GM19239 (cell line): ENCODE data around the gene PGAP6.
"Not testable (repeated sequence)": the region's sequence is repeated elsewhere in the genome, so short reads cannot be mapped to it uniquely, and the experiment has no call there.

Experiments used
- DNase-seq: peaks from one replicate; pipeline ENCODE4 v3.0.0; 2011; ENCODE audit warnings: low spot score; ENCODE audit not compliant: insufficient read length
- FAIRE-seq: peaks from 2 replicates; lab custom pipeline; 2011; peaks lifted over from hg19 to GRCh38; lab: Jason Lieb, UNC

Gene PGAP6

GRCh38 chr16:369275-369865, 12.4 kb downstream of the PGAP6 start:
- DNase-seq, result no peak
- FAIRE-seq, result no peak

GRCh38 chr16:368388-369158, 13.2 kb downstream of the PGAP6 start:
- no peak for FAIRE-seq
- no peak for DNase-seq

GRCh38 chr16:367333-367903, 14.4 kb downstream of the PGAP6 start:
- FAIRE-seq, result no peak
- no peak for DNase-seq

DNA sequence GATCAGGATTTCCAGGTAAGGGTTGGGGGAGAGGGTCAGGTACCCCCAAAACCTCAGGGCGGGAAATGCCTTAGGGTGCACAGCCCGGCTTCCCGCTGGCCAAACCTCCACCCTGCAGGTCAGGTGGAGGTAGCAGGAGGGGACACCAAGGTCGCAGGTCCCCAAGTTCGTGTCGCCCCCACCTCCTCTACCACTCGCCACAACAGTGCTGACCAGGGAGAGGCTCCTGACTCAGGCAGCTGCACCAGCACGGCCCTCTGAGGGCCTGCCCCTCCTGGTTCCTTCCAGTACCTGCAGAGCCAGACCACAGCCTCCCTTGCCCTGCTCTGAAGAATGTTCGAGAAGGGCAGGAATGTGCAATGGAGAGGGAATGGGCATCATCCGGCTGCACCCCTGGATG, 15.3 kb downstream of the PGAP6 start:
- FAIRE-seq (no peak), DNase-seq (no peak)

- FAIRE-seq (no peak), DNase-seq (no peak)
Measured at GRCh38 chr16:364595-365491, 16.9 kb downstream of the PGAP6 start.

GRCh38 chr16:363766-364490, 17.9 kb downstream of the PGAP6 start:
- no peak for FAIRE-seq
- no peak for DNase-seq

DNA sequence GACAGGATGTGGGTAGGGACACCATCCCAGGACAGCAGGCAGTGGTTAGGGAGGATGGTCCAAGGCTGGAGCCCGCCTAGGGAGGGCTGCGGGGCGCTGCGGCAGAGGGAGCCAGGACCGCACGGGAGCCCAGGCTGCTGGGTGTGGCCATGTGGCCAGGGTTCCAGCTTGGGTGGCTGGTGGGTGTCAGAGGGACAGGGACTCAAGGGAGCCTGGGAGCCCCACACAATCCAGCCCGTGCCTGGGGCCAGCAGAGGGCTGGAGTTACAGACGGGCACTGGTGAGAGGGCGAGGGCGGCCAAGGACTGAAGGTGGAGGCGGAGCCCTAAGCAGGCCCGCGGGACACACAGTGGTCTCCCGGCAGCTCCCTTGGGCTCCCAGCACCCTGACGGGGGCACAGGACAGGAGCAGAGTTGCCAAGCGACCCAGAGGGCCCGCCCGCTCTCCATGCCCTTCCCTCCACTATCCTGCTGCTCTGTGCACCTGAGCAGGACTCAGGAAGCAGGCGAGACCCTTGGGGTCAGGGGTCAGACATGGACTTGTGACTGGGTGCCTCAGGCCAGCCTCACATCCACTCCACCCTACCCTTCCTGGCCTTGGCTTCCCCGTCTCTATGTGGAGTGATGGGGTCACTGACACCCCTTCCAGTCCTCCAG, 18.5 kb downstream of the PGAP6 start:
- no peak for DNase-seq
- no peak for FAIRE-seq

DNA sequence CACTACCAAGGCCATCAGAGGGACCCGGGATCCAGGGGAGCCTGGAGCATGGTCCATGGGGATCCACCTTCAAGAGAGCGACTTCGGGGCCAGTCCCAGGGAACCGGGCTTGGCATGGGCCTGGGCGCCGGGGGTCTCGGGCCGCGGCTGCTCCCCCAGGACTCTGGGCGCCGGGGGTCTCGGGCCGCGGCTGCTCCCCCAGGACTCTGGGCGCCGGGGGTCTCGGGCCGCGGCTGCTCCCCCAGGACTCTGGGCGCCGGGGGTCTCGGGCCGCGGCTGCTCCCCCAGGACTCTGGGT, 19.1 kb downstream of the PGAP6 start:
- FAIRE-seq, DNase-seq: not testable (repeated sequence)

DNA sequence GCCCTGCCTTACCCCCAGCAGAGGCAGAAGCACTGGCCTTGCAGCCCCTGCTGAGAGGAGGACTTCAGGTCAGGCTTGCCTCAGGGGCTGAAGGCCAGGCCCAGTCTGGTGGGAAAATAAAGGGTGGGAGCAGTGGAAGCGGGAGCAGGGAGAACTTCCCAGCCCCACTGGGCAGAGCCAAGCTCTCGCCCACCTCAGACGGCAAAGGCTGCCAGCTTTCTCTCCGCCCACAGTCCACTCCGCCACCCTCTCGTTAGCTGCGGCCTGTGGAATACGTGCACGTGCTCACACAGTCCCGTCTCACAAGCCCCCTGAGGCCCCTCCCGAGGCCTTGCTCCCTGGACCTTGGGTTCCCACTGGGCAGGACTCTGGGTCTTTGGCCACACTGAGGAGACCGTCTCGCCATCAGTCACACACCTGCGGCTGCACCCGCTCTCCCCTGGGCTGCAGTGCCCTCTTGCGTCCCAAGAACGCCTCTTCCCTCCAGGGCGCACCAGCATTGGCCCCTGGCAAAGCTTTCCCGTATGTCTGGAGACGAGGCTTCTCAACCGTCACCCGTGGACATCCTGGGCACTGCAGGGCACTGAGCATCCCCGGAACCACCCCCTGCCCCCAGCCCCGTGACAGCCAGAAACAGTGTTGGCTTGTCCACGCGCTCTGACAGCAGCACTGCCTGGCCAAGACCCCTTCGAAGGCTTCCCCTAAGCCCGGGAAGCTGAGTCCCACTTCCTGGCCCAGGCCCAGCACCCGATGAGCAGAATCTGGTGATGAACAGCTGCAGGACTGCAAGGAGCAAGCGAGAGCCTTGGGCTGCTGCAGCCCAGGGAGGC, 19.7 kb downstream of the PGAP6 start:
- DNase-seq, result peak; percentile 99
- peak; percentile 95 for FAIRE-seq

DNA sequence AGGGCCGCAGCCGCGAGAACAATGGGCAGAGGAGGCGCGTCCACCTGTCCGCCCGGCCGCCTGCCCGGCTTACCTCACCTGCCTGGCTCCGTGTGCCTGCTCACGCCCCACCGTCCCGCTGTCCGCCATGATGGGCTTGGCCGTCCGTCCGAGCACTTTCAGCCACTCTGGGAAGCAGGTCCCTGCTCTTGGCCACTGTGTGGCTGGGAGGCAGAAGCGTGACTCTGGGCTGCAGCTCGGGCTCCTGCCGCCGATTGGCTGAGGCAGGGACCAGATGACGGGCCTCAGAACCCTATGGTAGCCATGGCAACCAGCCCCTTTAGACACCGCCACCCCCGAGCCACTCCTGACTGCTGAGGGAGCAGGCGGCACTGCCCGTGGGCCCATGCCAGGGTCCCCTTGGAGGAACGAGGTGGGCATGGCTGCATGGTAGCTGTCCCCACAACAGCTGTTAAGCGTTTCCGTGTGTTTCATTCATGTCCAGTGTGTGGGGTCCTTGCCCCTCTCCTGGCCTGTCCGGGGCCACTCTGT, 20.4 kb downstream of the PGAP6 start:
- DNase-seq, result no peak
- no peak for FAIRE-seq

DNA sequence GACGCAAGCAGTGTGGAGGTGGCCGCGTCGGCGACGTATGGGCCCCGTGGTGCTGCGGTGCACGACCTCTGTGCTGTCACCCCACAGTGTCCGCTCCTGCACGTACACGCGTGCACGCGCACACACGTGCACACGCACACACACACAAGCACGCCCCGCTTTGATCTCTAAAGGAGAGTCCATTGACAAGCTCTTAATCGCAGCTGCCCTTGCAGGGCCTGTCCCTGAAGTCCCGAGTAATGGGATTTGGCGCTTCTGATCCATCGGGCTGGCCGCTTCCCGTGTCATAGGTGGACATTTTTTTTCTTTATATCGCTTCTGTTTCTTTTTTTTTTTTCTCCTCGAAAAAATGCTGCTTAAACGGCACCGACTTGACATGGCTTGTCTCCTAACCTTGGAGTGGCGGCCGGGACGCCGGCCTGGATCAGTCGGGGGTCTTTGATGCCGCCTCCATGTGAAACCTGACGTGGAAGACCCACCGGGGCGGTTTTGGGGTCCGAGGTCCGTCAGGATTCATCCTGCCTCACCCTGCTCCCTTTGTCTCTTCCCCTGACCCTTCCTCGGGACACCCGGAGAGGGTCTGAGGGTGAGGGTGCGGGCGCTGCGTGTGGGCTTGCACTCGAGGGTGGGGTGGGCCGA, 21.0 kb downstream of the PGAP6 start:
- DNase-seq (no peak), FAIRE-seq (no peak)

GRCh38 chr16:359871-360697, 21.7 kb downstream of the PGAP6 start:
- no peak for DNase-seq
- FAIRE-seq, result no peak

- FAIRE-seq (no peak), DNase-seq (no peak)
Measured at GRCh38 chr16:359067-359763, 22.6 kb downstream of the PGAP6 start.

- no peak for FAIRE-seq
Measured at GRCh38 chr16:356741-357140, 25.0 kb downstream of the PGAP6 start.

GRCh38 chr16:354971-355461, 26.8 kb downstream of the PGAP6 start:
- DNase-seq (no peak), FAIRE-seq (no peak)

More at GRCh38 chr16:356741-357140, 25.0 kb downstream of the PGAP6 start:
- no peak for DNase-seq

DNA sequence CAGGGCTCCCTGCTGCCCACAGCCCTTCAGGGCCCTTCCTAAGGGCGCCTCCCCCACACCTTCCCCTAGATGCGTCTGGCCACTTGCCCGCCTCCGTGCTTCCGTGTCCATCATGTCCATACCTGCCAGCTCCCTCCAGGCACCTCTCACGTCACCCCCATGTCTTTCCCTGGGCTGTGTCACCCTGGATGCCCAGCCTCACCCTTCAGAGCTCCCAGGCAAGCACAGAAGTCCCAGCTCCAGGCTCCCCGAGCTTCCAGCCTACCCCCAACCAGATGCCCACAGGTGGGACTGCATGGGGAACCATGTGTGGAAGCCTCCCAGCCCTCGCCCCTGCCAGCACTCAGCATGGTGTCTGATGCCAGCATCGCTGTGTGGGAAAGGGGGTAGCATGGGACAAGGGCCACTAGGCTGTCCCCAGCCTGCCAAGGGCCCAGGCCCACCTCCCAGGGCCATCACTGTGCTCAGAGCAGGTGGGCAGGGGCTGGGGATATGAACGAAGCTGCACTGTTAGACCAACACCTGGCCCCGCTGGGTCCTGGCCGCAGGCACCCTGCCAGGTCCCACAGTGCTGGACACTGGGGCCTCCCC, 27.4 kb downstream of the PGAP6 start:
- no peak for DNase-seq
- FAIRE-seq, result no peak
